Esophagus muscularis mucosa (tissue), 4 donors: ENCODE results near the gene RNF13. TPM values are rescaled to one million over a fixed set of nuclear protein-coding genes. Genes with fewer than 3 reads are reported as not detected.
A peak's percentile ranks its signal among the peaks of the same experiment; 100 is the strongest.
"Not testable (repeated sequence)": the region's sequence is repeated elsewhere in the genome, so short reads cannot be mapped to it uniquely, and the experiment has no call there.

ENCODE experiments used
- DNase-seq: peaks from one replicate; pipeline ENCODE4 v3.0.0-alpha.2; 2017; ENCODE audit errors: extremely low spot score
- H3K27ac ChIP-seq, 4 donors: fragments of 200-600 bp; sonication (generic); replicated peaks in 1 of 4; 1 replicate in 3 of 4; 2 replicates in 1 of 4; pipeline ENCODE4 v1.5.1; 2016 to 2019; ENCODE audit warnings: mild to moderate bottlenecking in 1 of 4
- H3K27me3 ChIP-seq, 4 donors: fragments of 200-600 bp; sonication (generic); one replicate each; pipeline versions ENCODE4 v1.5.1 to v1.6.0; 2016 to 2019
- H3K36me3 ChIP-seq, 4 donors: fragments of 200-600 bp; sonication (generic); one replicate each; pipeline ENCODE4 v1.5.1; 2016 to 2019
- H3K4me1 ChIP-seq, 4 donors: fragments of 200-600 bp; sonication (generic); one replicate each; pipeline ENCODE4 v1.5.1; 2016 to 2019
- H3K4me3 ChIP-seq, 4 donors: fragments of 200-600 bp; sonication (generic); 1 replicate in 2 of 4; 2 replicates in 2 of 4; pipeline ENCODE4 v1.5.1; 2016 to 2019; ENCODE audit warnings: mild to moderate bottlenecking in 4 of 4, moderate library complexity in 1 of 4
- H3K9me3 ChIP-seq, 4 donors: fragments of 200-600 bp; sonication (generic); 1 replicate in 3 of 4; 2 replicates in 1 of 4; pipeline ENCODE4 v1.5.1; 2016 to 2019
- EP300 ChIP-seq: sonication (generic); formaldehyde crosslinking; IDR thresholded peaks from one replicate; pipeline ENCODE4 v1.6.1; 2017; ENCODE audit warnings: antibody characterized with exemption
- POLR2A ChIP-seq: fragments of 450-650 bp; IDR thresholded peaks from one replicate; pipeline ENCODE4 v1.6.1; 2017; ENCODE audit warnings: antibody characterized with exemption, moderate library complexity, mild to moderate bottlenecking, low read depth
- POLR2AphosphoS5 ChIP-seq, 2 donors: sonication (generic); formaldehyde crosslinking; IDR thresholded peaks; one replicate each; pipeline ENCODE4 v1.6.1; 2017; ENCODE audit warnings: antibody characterized with exemption in 2 of 2
- WGBS: methylation state at CpG from one replicate; pipeline ENCODE4 v1.1.5; 2018; 5-methylcytosine and 5-hydroxymethylcytosine counted together
- intact Hi-C: fragments of 100-400 bp; cut with DNase I; formaldehyde crosslinking; loops from one replicate; pipeline ENCODE4 v1.15.1; 2023
- total RNA-seq, 4 donors: library from RNA; depleted of rRNA; stranded (reverse); fragments of >200 nt; gene quantifications; one replicate each; pipeline versions ENCODE4 v1.1.0 to v1.2.1, GENCODE V29; 2016
- TF ChIP-seq, protein P1 (sequence below), 3 experiments: fragments of 200-600 bp in 2 of 3; fragments of 450-650 bp in 1 of 3; sonication (generic) in 2 of 3; IDR thresholded peaks; one replicate each; pipeline ENCODE4 v1.5.1; 2017 to 2019; ENCODE audit warnings: antibody characterized with exemption in 3 of 3, mild to moderate bottlenecking in 2 of 3, moderate library complexity in 1 of 3

Gene RNF13
- total RNA-seq, 4 donors from 2014 or later, result 52.9 to 95.1 (median 78.2) TPM

DNA sequence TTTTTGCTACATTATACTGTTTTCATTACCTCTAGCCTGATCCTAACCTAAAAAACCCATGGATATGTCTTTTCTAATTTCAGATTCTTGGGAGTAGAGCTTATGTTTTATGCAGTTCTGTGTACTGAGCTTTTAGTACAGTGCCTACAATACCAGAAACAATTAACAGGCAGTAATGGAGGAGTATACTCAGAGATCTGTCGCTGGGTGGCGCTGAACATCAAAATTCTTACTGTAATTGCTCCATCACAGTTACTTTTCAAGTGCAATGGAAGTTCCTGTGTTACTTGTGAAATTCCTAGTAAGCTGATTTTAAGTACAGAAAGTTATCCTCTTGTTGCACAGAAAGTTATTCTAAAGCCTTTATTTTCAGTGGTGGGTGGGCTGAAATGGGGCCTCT lies 66.9 kb downstream of the RNF13 start:
- DNase-seq, result no peak
- no peak for TF ChIP-seq POLR2A
- no peak for TF ChIP-seq POLR2AphosphoS5 (IDR thresholded peaks at IDR 0.05)
- no peak for TF ChIP-seq EP300
- TF ChIP-seq, protein P1, sequence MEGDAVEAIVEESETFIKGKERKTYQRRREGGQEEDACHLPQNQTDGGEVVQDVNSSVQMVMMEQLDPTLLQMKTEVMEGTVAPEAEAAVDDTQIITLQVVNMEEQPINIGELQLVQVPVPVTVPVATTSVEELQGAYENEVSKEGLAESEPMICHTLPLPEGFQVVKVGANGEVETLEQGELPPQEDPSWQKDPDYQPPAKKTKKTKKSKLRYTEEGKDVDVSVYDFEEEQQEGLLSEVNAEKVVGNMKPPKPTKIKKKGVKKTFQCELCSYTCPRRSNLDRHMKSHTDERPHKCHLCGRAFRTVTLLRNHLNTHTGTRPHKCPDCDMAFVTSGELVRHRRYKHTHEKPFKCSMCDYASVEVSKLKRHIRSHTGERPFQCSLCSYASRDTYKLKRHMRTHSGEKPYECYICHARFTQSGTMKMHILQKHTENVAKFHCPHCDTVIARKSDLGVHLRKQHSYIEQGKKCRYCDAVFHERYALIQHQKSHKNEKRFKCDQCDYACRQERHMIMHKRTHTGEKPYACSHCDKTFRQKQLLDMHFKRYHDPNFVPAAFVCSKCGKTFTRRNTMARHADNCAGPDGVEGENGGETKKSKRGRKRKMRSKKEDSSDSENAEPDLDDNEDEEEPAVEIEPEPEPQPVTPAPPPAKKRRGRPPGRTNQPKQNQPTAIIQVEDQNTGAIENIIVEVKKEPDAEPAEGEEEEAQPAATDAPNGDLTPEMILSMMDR (IDR thresholded peaks at IDR 0.05), result peak; percentile 36 to 57 (median 48)
- Histone ChIP-seq H3K27ac (no peak overlapping the region), H3K36me3 (no peaks in the 10 kb centered on the region), H3K9me3 (peaks cover 0 to 5% (median 0%) of the 10 kb centered on the region in 4 donors), H3K4me3 (no peak overlapping the region), H3K27me3 (no peaks in the 10 kb centered on the region), H3K4me1 (peaks cover 0 to 4% (median 0%) of the 10 kb centered on the region in 4 donors)
- WGBS, result 9% methylated on average over 2 of the region's 2 CpGs
- intact Hi-C loops, result loop anchor here (10.0 kb wide), 1 partner anchor 305 kb away; no protein-coding TSS in a partner anchor

DNA sequence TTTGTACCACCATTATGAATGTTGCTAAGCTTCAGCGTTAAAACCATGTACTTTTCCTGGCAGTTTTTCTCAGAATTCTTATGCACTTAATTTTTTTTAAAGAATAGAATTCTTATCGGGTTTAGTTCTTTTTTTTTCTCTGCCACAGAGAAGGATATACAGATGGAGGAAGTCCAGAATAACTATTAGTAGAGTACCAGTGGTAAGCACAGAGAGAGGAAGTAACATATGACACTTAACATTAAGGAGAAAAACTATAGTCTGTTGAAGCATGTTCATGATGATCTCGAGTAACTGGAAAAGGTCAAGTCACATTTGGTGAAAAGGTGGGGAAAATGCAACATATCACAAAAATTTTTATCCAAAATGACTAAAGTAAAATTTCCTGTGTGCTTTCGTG lies 68.9 kb downstream of the RNF13 start:
- TF ChIP-seq POLR2AphosphoS5 (IDR thresholded peaks at IDR 0.05) (no peak), POLR2A (no peak), EP300 (no peak)
- TF ChIP-seq, protein P1 (IDR thresholded peaks at IDR 0.05), result no peak
- Histone ChIP-seq H3K27me3 (no peaks in the 10 kb centered on the region), H3K4me3 (no peak overlapping the region), H3K36me3 (peaks cover 0 to under 1% (median 0%) of the 10 kb centered on the region in 4 donors), H3K4me1 (peaks cover 0 to 4% (median 0%) of the 10 kb centered on the region in 4 donors), H3K27ac (no peak overlapping the region), H3K9me3 (peaks cover 0 to 5% (median 0%) of the 10 kb centered on the region in 4 donors)
- WGBS, result 61% methylated on average over 4 of the region's 4 CpGs
- intact Hi-C loops, result loop anchor here (10.0 kb wide), 1 partner anchor 303 kb away; no protein-coding TSS in a partner anchor
- no peak for DNase-seq

DNA sequence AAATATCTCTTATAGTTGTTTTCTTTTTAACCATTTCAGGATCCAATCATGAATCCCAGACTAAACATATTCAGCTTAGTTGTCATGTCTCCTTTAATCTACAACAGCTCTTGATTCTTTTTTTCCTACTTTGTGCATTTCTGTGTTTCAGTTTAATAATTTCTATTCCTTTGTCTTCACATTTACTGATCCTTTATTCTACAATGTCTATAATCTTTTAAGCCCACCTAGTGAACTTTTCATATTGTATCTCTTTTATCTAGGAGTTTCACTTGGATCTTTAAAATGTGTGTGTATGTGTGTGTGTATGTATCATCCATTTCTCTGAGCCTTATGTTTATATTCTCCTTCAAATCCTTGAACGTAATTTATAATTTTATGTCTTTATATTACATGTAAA lies 70.1 kb downstream of the RNF13 start:
- no peak for TF ChIP-seq POLR2AphosphoS5 (IDR thresholded peaks at IDR 0.05)
- TF ChIP-seq EP300, result no peak
- no peak for TF ChIP-seq POLR2A
- TF ChIP-seq, protein P1 (IDR thresholded peaks at IDR 0.05), result no peak
- H3K36me3 ChIP-seq, result peaks cover 0 to 9% (median 4%) of the 10 kb centered on the region in 4 donors
- H3K9me3 ChIP-seq, result peaks cover 0 to 5% (median 0%) of the 10 kb centered on the region in 4 donors
- H3K27me3 ChIP-seq, result no peaks in the 10 kb centered on the region
- peaks cover 0 to 4% (median 0%) of the 10 kb centered on the region in 4 donors for H3K4me1 ChIP-seq
- 95% methylated on average over 1 of the region's 1 CpG for WGBS
- intact Hi-C loops, result loop anchor here (10.0 kb wide), 1 partner anchor 302 kb away; no protein-coding TSS in a partner anchor
- H3K4me3 ChIP-seq, result no peak overlapping the region
- no peak overlapping the region for H3K27ac ChIP-seq
- DNase-seq, result no peak

DNA sequence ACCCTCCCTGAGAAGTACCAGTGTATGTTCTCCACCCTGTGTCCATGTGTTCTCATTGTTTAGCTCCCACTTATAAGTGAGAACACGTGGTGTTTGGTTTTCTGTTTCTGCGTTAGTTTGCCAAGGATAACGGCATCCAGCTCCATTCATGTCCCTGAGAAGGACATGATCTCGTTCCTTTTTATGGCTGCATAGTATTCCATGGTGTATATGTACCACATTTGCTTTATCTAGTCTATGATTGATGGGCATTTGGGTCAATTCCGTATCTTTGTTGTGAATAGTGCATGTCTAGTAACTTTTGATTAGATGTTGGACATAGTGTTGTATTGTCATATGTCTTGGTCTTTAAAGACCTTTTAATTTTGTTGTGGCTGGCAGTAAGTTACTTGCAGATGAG lies 70.8 kb downstream of the RNF13 start:
- intact Hi-C loops, result loop anchor here (10.0 kb wide), 1 partner anchor 301 kb away; no protein-coding TSS in a partner anchor
- not testable (repeated sequence) for H3K4me3 ChIP-seq, H3K27me3 ChIP-seq, H3K4me1 ChIP-seq, H3K9me3 ChIP-seq, DNase-seq, H3K27ac ChIP-seq, H3K36me3 ChIP-seq
- WGBS, result over 99% methylated on average over 5 of the region's 5 CpGs

DNA sequence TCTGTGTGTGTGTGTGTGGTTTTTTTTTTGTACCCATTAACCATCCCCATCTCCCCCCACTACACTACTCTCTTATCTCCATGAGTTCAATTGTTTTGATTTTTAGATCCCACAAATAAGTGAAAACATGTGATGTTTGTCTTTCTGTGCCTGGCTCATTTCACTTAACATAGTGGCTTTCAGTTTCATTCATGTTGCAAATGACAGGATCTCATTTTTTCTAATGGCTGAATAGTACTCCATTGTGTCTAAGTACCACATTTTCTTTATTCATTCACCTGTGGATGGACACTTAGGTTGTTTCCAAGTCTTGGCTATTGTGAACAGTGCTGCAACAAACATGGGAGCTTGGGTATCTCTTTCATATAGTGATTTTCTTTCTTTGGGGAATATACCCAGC lies 71.8 kb downstream of the RNF13 start:
- not testable (repeated sequence) for H3K36me3 ChIP-seq, H3K27ac ChIP-seq, H3K9me3 ChIP-seq, H3K27me3 ChIP-seq, H3K4me1 ChIP-seq, H3K4me3 ChIP-seq, DNase-seq
- intact Hi-C loops, result loop anchor here (10.0 kb wide), 1 partner anchor 300 kb away; no protein-coding TSS in a partner anchor

DNA sequence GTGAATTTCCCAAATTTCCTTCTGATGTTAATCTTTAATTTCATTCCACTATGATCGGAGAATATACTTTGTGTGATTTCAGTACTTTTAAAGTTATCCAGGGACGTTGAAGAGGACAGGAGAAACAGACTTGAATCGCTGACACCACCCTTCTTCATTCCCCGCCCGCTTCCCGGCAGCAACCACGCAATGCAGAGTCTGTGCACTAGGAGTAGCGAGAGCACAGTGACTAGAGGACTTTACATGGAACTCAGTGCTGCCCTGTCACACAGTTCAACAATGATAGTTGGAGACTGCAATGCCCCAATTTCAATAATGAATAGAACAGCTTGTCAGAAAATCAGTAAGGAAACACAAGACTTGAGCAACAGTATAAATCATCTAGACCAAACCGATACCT lies 73.9 kb downstream of the RNF13 start:
- no peak for DNase-seq
- intact Hi-C loops, result loop anchor here (10.0 kb wide), 1 partner anchor 298 kb away; no protein-coding TSS in a partner anchor
- Histone ChIP-seq H3K4me1 (peaks cover 0 to 21% (median 16%) of the 10 kb centered on the region in 4 donors), H3K36me3 (peaks cover 0 to 10% (median 5%) of the 10 kb centered on the region in 4 donors), H3K27me3 (no peaks in the 10 kb centered on the region), H3K4me3 (no peak overlapping the region), H3K9me3 (peaks cover 0 to 5% (median 0%) of the 10 kb centered on the region in 4 donors), H3K27ac (no peak overlapping the region)
- 89% methylated on average over 9 of the region's 9 CpGs for WGBS
- no peak for TF ChIP-seq EP300
- no peak for TF ChIP-seq POLR2A
- TF ChIP-seq, protein P1 (IDR thresholded peaks at IDR 0.05), result no peak
- TF ChIP-seq POLR2AphosphoS5 (IDR thresholded peaks at IDR 0.05), result no peak
